ENCODE measurements around the gene PPP1R13L.

The PPP1R13L gene

GRCh38 chr19:45404557-45405434 lies at the start of gene PPP1R13L:
PPP1R13L (minus strand) TSS chr19:45405069; CDS start chr19:45398318, 6,751 bp downstream.
- no peak for DNase-seq
- TF ChIP-seq POLR2A (IDR thresholded peaks at IDR 0.05; ENCODE audit: low read length) (no peak), GATA1 (IDR thresholded peaks at IDR 0.05; ENCODE audit: low read depth, low read length) (no peak)

DNA sequence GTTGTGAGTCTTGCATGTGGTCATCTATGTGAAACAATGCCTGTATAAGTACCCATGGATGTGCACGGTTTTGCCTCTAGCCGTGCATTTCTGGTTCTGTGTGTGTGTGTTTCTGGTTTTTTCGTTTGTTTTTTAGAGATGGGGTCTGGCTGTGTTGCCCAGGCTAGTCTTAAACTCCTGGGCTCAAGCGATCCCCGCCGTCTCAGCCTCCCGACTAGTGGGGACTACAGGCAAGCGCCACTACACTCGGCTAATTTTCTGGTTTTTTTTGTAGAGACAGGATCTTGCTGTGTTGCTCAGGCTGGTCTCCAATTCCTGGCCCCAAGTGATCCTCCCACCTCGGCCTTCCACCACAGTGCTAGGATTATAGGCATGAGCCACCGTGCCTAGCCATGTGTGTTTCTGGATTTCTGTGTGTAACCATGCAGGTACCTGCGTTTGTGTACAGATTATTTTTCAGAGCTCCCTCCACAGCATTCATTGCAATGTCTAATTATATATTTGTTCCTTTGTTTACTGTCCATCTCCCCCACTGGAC lies 47.0 kb upstream of the PPP1R13L start:
- no peak for DNase-seq
- TF ChIP-seq GATA1 (IDR thresholded peaks at IDR 0.05; ENCODE audit: low read depth, low read length) (no peak), POLR2A (IDR thresholded peaks at IDR 0.05; ENCODE audit: low read length) (no peak)

- DNase-seq, result peak; percentile 51 to 58
- TF ChIP-seq GATA1 (IDR thresholded peaks at IDR 0.05; ENCODE audit: low read depth, low read length) (no peak), POLR2A (IDR thresholded peaks at IDR 0.05; ENCODE audit: low read length) (peak; percentile 57)
Measured at GRCh38 chr19:45451131-45451849, 46.4 kb upstream of the PPP1R13L start.

DNA sequence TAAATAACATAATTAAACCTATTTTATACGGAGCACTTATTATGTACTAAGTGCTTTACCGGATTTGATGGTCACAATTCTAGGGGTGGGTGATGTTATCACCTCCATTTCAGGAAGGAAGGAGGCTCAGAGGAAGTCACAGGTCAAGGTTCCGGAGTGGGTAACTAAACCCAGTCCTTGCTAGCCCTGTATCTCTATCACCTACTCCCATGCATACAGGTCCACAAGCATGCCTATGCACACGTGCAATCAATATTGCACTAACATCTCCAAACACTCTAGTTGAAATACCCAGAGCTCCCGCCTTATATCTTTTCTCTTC lies 45.1 kb upstream of the PPP1R13L start:
- DNase-seq, result no peak
- TF ChIP-seq GATA1 (IDR thresholded peaks at IDR 0.05; ENCODE audit: low read depth, low read length) (no peak), POLR2A (IDR thresholded peaks at IDR 0.05; ENCODE audit: low read length) (no peak)

- TF ChIP-seq GATA1 (IDR thresholded peaks at IDR 0.05; ENCODE audit: low read depth, low read length), result no peak
- TF ChIP-seq POLR2A (IDR thresholded peaks at IDR 0.05; ENCODE audit: low read length), result no peak
- no peak for DNase-seq
Measured at GRCh38 chr19:45448887-45449299, 44.0 kb upstream of the PPP1R13L start.

DNA sequence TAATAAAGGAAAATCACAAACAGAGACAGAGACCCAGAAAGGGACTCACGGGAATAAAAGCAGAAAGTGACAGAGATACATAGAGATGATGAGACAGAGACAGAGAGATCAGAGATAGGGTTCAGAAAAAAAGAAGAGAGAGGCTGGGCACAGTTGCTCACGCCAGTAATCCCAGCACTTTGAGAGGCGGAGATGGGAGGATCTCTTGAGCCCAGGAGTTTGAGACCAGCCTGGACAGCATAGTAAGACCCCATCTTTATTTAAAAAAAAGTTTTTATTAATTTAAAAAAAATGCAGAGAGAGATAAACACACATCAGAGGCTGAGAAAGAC lies 43.5 kb upstream of the PPP1R13L start:
- TF ChIP-seq POLR2A (IDR thresholded peaks at IDR 0.05; ENCODE audit: low read length) (no peak), GATA1 (IDR thresholded peaks at IDR 0.05; ENCODE audit: low read depth, low read length) (no peak)
- no peak for DNase-seq

DNA sequence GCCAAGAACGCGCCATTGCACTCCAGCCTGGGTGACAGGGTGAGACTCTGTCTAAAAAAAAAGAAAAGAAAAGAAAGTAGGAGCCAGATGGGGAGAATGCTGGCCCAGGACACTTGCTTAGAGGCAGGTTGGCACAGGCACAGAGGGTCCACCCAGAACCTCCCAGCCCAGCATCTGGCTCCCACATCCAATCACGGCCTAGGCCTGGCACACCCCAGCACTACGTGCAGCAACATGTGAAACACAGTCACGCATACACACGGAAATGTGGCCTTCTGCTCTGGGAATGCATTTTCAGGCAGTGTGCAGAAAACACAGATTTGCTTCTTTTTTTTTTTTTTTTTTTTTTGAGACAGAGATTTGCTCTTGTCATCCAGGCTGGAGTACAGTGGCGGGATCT lies 42.1 kb upstream of the PPP1R13L start:
- no peak for DNase-seq
- TF ChIP-seq GATA1 (IDR thresholded peaks at IDR 0.05; ENCODE audit: low read depth, low read length), result no peak
- no peak for TF ChIP-seq POLR2A (IDR thresholded peaks at IDR 0.05; ENCODE audit: low read length)

- peak; percentile 58 to 59 for DNase-seq
- TF ChIP-seq POLR2A (IDR thresholded peaks at IDR 0.05; ENCODE audit: low read length) (no peak), GATA1 (IDR thresholded peaks at IDR 0.05; ENCODE audit: low read depth, low read length) (no peak)
Measured at GRCh38 chr19:45446295-45446694, 41.4 kb upstream of the PPP1R13L start.

DNA sequence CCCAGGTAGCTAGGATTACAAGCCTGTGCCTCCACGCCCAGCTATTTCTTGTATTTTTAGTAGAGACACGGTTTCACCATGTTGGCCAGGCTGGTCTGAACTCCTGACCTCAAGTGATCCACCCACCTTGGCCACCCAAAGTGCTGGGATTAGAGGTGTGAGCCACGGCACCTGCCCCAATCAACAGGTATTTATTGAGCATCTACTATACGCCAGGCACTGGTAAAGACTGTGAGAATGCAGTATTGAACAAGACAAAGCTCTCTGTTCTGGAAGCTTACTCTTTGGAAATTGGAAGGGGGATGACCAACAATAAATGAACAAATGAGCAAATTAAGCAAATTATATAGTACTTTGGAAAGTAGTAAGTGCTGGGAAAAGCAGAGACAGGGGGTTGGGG lies 40.3 kb upstream of the PPP1R13L start:
- DNase-seq, result no peak
- TF ChIP-seq POLR2A (IDR thresholded peaks at IDR 0.05; ENCODE audit: low read length) (no peak), GATA1 (IDR thresholded peaks at IDR 0.05; ENCODE audit: low read depth, low read length) (no peak)

GRCh38 chr19:45444318-45445041 lies 39.6 kb upstream of the PPP1R13L start:
- DNase-seq, result peak; percentile 91
- TF ChIP-seq POLR2A (IDR thresholded peaks at IDR 0.05; ENCODE audit: low read length), result no peak
- TF ChIP-seq GATA1 (IDR thresholded peaks at IDR 0.05; ENCODE audit: low read depth, low read length), result no peak

GRCh38 chr19:45443462-45444317 lies 38.8 kb upstream of the PPP1R13L start:
- peak; percentile 73 to 84 for DNase-seq

DNA sequence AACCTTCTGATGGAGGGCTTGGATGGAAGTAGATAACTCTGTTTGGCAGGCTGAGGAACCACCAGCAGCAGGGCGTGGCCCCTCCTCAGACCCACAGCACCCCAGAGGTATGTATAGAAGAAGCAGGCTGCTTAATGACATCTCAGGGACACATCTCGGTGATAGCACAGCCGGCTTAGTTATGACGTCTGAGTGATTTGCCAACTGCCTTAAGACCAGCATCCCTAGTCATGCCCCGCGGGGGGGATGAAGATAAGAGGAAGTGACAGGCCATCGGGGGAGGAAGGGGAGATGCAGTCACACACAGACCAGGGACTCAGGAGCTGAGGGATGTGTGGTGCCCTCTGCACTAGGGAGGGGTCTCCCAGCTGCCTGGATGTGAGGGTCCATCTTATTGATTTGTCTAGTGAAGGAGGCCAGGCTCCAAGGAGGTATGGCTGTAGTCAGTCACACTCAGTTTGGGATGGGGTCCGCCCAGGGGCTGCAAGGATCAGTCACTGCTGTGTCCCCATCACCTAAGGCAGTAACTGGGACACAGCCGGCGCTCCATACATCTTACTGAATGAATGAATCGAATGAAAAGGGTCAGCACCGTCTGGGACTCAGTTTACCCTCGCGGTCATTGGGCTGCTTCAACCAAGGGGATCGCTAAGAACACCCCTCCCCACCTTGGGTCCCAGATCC lies 38.1 kb upstream of the PPP1R13L start:
- TF ChIP-seq GATA1 (IDR thresholded peaks at IDR 0.05; ENCODE audit: low read depth, low read length) (no peak), POLR2A (IDR thresholded peaks at IDR 0.05; ENCODE audit: low read length) (peak; percentile 72)

More at GRCh38 chr19:45443462-45444317, 38.8 kb upstream of the PPP1R13L start:
- TF ChIP-seq GATA1 (IDR thresholded peaks at IDR 0.05; ENCODE audit: low read depth, low read length), result no peak
- peak; percentile 10 for TF ChIP-seq POLR2A (IDR thresholded peaks at IDR 0.05; ENCODE audit: low read length)

More for the DNA sequence above, 38.1 kb upstream of the PPP1R13L start:
- DNase-seq, result peak; percentile 94

Measured in erythroblast (primary cell).